ENCODE measurements around the gene OR6B1.

- TF ChIP-seq POLR2AphosphoS5 (IDR thresholded peaks at IDR 0.05) (no peak), CTCF (IDR thresholded peaks at IDR 0.05) (no peak)
Measured at GRCh38 chr7:144011458-144012230, 11.5 kb downstream of the OR6B1 start.
